Transverse colon (tissue), 3 donors: ENCODE data around the gene CLDN34.

Experiments used
- EP300 ChIP-seq: sonication (generic); formaldehyde crosslinking; IDR thresholded peaks from one replicate; pipeline ENCODE4 v1.6.1; 2017; ENCODE audit warnings: antibody characterized with exemption, low read depth
- POLR2A ChIP-seq: fragments of 450-650 bp; IDR thresholded peaks from one replicate; pipeline ENCODE4 v1.6.1; 2016; ENCODE audit warnings: antibody characterized with exemption, mild to moderate bottlenecking, moderate library complexity
- TF ChIP-seq, protein P1 (sequence below), 5 experiments: fragments of 200-600 bp in 3 of 5; fragments of 450-650 bp in 2 of 5; sonication (generic) in 3 of 5; IDR thresholded peaks; 1 replicate in 2 of 5; 2 replicates in 3 of 5; pipeline ENCODE4 v1.5.1; 2016 to 2017; ENCODE audit warnings: antibody characterized with exemption in 5 of 5, inconsistent platforms in 3 of 5, mild to moderate bottlenecking in 2 of 5, moderate library complexity in 1 of 5

DNA sequence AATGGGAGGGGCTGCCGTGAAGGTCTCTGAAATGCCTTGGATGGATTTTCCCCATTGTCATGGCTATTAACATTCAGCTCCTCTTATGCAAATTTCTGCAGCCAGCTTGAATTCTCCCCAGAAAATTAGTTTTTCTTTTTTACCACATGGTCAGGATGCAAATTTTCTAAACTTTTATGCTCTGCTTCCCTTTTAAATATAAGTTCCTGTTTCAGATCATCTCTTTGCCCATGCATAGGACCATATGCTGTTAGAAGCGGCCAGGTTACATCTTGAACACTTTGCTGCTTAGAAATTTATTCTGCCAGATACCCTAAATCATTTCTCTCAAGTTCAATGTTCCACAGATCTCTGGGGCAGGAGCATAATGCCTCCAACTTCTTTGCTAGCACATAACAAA is 13.8 kb upstream of the CLDN34 start:
- TF ChIP-seq, protein P1, sequence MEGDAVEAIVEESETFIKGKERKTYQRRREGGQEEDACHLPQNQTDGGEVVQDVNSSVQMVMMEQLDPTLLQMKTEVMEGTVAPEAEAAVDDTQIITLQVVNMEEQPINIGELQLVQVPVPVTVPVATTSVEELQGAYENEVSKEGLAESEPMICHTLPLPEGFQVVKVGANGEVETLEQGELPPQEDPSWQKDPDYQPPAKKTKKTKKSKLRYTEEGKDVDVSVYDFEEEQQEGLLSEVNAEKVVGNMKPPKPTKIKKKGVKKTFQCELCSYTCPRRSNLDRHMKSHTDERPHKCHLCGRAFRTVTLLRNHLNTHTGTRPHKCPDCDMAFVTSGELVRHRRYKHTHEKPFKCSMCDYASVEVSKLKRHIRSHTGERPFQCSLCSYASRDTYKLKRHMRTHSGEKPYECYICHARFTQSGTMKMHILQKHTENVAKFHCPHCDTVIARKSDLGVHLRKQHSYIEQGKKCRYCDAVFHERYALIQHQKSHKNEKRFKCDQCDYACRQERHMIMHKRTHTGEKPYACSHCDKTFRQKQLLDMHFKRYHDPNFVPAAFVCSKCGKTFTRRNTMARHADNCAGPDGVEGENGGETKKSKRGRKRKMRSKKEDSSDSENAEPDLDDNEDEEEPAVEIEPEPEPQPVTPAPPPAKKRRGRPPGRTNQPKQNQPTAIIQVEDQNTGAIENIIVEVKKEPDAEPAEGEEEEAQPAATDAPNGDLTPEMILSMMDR (IDR thresholded peaks at IDR 0.05) = no peak
- TF ChIP-seq EP300 (no peak), POLR2A (no peak)
